HepG2 (cell line): Measurements from ENCODE around the gene SCFD2. TPM values are rescaled to one million over a fixed set of nuclear protein-coding genes. Genes with fewer than 3 reads are reported as not detected.

Source experiments
- AKAP8 ChIP-seq: sonication (generic); formaldehyde crosslinking; IDR thresholded peaks from 2 replicates; pipeline ENCODE4 v1.5.1; 2020; ENCODE audit warnings: mild to moderate bottlenecking, missing genetic modification reagents
- GATAD2A ChIP-seq: IDR thresholded peaks from 2 replicates; pipeline ENCODE4 v1.6.1; 2016
- GTF2F1 ChIP-seq: fragments of 150-350 bp; IDR thresholded peaks from 2 replicates; pipeline ENCODE4 v1.6.1; 2014; ENCODE audit warnings: low read length
- NCOA5 ChIP-seq: sonication (generic); formaldehyde crosslinking; IDR thresholded peaks from 2 replicates; pipeline ENCODE4 v1.4.0; 2020; ENCODE audit warnings: missing genetic modification reagents
- NONO ChIP-seq, 2 experiments: fragments of 450-650 bp in 1 of 2; sonication (generic) in 1 of 2; formaldehyde crosslinking in 1 of 2; IDR thresholded peaks in 1 of 2; conservative IDR thresholded peaks in 1 of 2; 2 replicates each; pipeline versions ENCODE4 v1.6.1 to v1.8.0; 2017 to 2022; ENCODE audit warnings: mild to moderate bottlenecking in 1 of 2, missing genetic modification reagents in 1 of 2, moderate library complexity in 1 of 2
- SNAPC2 ChIP-seq: sonication (generic); formaldehyde crosslinking; IDR thresholded peaks from 2 replicates; pipeline ENCODE4 v1.8.1; 2022; ENCODE audit warnings: mild to moderate bottlenecking, missing genetic modification reagents
- TCF7 ChIP-seq: sonication (generic); IDR thresholded peaks from 2 replicates; pipeline ENCODE4 v1.6.1; 2016; ENCODE audit warnings: antibody characterized with exemption, low read depth
- ZNF256 ChIP-seq: sonication (generic); formaldehyde crosslinking; conservative IDR thresholded peaks from 2 replicates; pipeline ENCODE4 v1.4.0; 2020; ENCODE audit warnings: missing genetic modification reagents
- ZNF343 ChIP-seq: sonication (generic); formaldehyde crosslinking; IDR thresholded peaks from 2 replicates; pipeline ENCODE4 v1.4.0; 2020; ENCODE audit warnings: mild to moderate bottlenecking, missing genetic modification reagents
- ZNF607 ChIP-seq: sonication (generic); formaldehyde crosslinking; IDR thresholded peaks from 2 replicates; pipeline ENCODE4 v1.5.1; 2020; ENCODE audit warnings: missing genetic modification reagents, mild to moderate bottlenecking, borderline replicate concordance
- ZNF737 ChIP-seq: sonication (generic); formaldehyde crosslinking; IDR thresholded peaks from 2 replicates; pipeline ENCODE4 v1.5.0; 2020; ENCODE audit warnings: missing genetic modification reagents, mild to moderate bottlenecking, borderline replicate concordance
- ZNF766 ChIP-seq: sonication (generic); formaldehyde crosslinking; IDR thresholded peaks from 2 replicates; pipeline ENCODE4 v1.5.0; 2020; ENCODE audit warnings: missing genetic modification reagents, borderline replicate concordance
- ZNF790 ChIP-seq: sonication (generic); formaldehyde crosslinking; IDR thresholded peaks from 2 replicates; pipeline ENCODE4 v1.8.0; 2022; ENCODE audit warnings: missing genetic modification reagents, mild to moderate bottlenecking, borderline replicate concordance
- ZSCAN31 ChIP-seq: sonication (generic); formaldehyde crosslinking; IDR thresholded peaks from 2 replicates; pipeline ENCODE4 v1.5.0; 2020; ENCODE audit warnings: low read depth, mild to moderate bottlenecking, missing genetic modification reagents
- polyA plus RNA-seq, 8 experiments: library from polyadenylated mRNA; depleted of rRNA in 3 of 8; stranded (reverse) in 7 of 8; unstranded in 1 of 8; fragments of >200 nt; fragmentation: Illumina TruSeq in 4 of 8; extraction: Trizol in 4 of 8; gene quantifications; 2 replicates each; pipeline versions ENCODE4 v1.2.1 to v1.2.3, GENCODE V29; 2011 to 2016; ENCODE audit warnings: low read depth in 4 of 8, missing spikeins in 1 of 8, mixed read lengths in 1 of 8; ENCODE audit not compliant: insufficient read depth in 1 of 8
- total RNA-seq, 5 experiments: library from RNA; depleted of rRNA; stranded (reverse); fragments of >200 nt; fragmentation: Illumina TruSeq; extraction: Trizol; gene quantifications; 2 replicates each; pipeline ENCODE4 v1.2.3, GENCODE V29; 2016; ENCODE audit warnings: low read depth in 1 of 5
- TF ChIP-seq, protein P1 (sequence below): sonication (generic); formaldehyde crosslinking; conservative IDR thresholded peaks from 2 replicates; pipeline ENCODE4 v1.4.0; 2020; ENCODE audit warnings: missing genetic modification reagents
- TF ChIP-seq, protein P2 (sequence below): IDR thresholded peaks from 2 replicates; pipeline ENCODE4 v1.6.1; 2012; ENCODE audit warnings: low read length, improper control_type of control experiment
- TF ChIP-seq, protein P3 (sequence below): sonication (generic); formaldehyde crosslinking; IDR thresholded peaks from 2 replicates; pipeline ENCODE4 v1.4.0; 2020; ENCODE audit warnings: mild to moderate bottlenecking, missing genetic modification reagents, borderline replicate concordance
- TF ChIP-seq, protein P4 (sequence below): sonication (generic); formaldehyde crosslinking; IDR thresholded peaks from 2 replicates; pipeline ENCODE4 v1.8.1; 2023; ENCODE audit warnings: missing genetic modification reagents, inconsistent platforms, borderline replicate concordance

The SCFD2 gene
- total and polyA plus RNA-seq, 2 of the 13 experiments (the other 11 are each of a cell fraction or from before 2014, with no cell fraction given): 4.6 to 15.6 TPM

DNA sequence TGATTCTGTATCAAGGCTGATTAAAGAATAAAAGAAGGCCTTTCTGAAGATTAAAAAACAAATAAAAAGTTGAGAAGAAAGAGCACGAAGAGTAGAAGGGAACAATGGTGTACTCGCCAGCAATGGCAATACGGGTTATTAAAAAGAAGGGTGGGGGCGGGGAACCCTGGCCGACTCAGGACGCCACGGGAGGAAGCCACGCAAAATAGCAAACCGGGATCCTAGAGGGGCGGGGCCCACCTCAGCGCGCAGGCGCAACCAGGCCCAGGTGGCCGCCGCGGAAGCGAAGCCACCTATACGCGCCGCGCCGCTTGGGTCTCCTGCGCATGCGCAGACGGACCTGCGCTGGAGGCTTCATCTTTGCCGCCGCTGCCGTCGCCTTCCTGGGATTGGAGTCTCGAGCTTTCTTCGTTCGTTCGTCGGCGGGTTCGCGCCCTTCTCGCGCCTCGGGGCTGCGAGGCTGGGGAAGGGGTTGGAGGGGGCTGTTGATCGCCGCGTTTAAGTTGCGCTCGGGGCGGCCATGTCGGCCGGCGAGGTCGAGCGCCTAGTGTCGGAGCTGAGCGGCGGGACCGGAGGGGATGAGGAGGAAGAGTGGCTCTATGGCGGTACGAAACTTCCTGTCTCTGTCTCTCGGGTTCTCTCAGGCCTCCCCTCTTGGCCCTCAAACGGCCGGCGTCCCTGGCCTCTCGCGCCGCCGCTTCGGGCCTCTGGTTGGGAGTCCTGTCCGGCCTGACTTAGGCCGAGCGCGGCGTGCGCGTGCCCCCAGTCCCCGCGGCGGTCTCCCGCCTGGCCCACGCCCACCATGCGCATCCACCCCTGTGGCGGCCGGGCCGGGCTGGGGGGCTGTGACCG, 11.7 kb upstream of the SCFD2 start, which contains the start of gene FIP1L1 (continued):
- TF ChIP-seq, protein P1, sequence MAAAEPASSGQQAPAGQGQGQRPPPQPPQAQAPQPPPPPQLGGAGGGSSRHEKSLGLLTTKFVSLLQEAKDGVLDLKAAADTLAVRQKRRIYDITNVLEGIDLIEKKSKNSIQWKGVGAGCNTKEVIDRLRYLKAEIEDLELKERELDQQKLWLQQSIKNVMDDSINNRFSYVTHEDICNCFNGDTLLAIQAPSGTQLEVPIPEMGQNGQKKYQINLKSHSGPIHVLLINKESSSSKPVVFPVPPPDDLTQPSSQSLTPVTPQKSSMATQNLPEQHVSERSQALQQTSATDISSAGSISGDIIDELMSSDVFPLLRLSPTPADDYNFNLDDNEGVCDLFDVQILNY: no peak; the same call in 1 of the 2 replicates
- TF ChIP-seq ZNF256 (CRISPR knock-in tag) (no peak), AKAP8 (peak; percentile 61), ZNF737 (CRISPR knock-in tag) (no peak), GTF2F1 (no peak), GATAD2A (peak; percentile 32), ZNF343 (0 out of 2 replicates have a peak, but pooled peaks have one; percentile 73), NCOA5 (CRISPR knock-in tag) (no peak), ZNF766 (CRISPR knock-in tag) (peak; percentile 67; the same call in 1 of the 2 replicates), ZNF607 (CRISPR knock-in tag) (peak; percentile 81), ZNF790 (CRISPR knock-in tag) (peak; percentile 38; the same call in 1 of the 2 replicates), TCF7 (no peak), NONO (IDR thresholded peaks at IDR 0.05) (no peak), NONO (CRISPR knock-in tag; conservative IDR thresholded peaks at IDR 0.05) (peak; percentile 59), ZSCAN31 (CRISPR knock-in tag) (peak; percentile 73), SNAPC2 (CRISPR knock-in tag) (0 out of 2 replicates have a peak, but pooled peaks have one; percentile 13)
- TF ChIP-seq, protein P2, sequence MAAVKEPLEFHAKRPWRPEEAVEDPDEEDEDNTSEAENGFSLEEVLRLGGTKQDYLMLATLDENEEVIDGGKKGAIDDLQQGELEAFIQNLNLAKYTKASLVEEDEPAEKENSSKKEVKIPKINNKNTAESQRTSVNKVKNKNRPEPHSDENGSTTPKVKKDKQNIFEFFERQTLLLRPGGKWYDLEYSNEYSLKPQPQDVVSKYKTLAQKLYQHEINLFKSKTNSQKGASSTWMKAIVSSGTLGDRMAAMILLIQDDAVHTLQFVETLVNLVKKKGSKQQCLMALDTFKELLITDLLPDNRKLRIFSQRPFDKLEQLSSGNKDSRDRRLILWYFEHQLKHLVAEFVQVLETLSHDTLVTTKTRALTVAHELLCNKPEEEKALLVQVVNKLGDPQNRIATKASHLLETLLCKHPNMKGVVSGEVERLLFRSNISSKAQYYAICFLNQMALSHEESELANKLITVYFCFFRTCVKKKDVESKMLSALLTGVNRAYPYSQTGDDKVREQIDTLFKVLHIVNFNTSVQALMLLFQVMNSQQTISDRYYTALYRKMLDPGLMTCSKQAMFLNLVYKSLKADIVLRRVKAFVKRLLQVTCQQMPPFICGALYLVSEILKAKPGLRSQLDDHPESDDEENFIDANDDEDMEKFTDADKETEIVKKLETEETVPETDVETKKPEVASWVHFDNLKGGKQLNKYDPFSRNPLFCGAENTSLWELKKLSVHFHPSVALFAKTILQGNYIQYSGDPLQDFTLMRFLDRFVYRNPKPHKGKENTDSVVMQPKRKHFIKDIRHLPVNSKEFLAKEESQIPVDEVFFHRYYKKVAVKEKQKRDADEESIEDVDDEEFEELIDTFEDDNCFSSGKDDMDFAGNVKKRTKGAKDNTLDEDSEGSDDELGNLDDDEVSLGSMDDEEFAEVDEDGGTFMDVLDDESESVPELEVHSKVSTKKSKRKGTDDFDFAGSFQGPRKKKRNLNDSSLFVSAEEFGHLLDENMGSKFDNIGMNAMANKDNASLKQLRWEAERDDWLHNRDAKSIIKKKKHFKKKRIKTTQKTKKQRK: no peak
- TF ChIP-seq, protein P3, sequence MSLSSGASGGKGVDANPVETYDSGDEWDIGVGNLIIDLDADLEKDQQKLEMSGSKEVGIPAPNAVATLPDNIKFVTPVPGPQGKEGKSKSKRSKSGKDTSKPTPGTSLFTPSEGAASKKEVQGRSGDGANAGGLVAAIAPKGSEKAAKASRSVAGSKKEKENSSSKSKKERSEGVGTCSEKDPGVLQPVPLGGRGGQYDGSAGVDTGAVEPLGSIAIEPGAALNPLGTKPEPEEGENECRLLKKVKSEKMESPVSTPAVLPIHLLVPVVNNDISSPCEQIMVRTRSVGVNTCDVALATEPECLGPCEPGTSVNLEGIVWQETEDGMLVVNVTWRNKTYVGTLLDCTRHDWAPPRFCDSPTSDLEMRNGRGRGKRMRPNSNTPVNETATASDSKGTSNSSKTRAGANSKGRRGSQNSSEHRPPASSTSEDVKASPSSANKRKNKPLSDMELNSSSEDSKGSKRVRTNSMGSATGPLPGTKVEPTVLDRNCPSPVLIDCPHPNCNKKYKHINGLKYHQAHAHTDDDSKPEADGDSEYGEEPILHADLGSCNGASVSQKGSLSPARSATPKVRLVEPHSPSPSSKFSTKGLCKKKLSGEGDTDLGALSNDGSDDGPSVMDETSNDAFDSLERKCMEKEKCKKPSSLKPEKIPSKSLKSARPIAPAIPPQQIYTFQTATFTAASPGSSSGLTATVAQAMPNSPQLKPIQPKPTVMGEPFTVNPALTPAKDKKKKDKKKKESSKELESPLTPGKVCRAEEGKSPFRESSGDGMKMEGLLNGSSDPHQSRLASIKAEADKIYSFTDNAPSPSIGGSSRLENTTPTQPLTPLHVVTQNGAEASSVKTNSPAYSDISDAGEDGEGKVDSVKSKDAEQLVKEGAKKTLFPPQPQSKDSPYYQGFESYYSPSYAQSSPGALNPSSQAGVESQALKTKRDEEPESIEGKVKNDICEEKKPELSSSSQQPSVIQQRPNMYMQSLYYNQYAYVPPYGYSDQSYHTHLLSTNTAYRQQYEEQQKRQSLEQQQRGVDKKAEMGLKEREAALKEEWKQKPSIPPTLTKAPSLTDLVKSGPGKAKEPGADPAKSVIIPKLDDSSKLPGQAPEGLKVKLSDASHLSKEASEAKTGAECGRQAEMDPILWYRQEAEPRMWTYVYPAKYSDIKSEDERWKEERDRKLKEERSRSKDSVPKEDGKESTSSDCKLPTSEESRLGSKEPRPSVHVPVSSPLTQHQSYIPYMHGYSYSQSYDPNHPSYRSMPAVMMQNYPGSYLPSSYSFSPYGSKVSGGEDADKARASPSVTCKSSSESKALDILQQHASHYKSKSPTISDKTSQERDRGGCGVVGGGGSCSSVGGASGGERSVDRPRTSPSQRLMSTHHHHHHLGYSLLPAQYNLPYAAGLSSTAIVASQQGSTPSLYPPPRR: peak; percentile 28; the same call in 1 of the 2 replicates
- TF ChIP-seq, protein P4, sequence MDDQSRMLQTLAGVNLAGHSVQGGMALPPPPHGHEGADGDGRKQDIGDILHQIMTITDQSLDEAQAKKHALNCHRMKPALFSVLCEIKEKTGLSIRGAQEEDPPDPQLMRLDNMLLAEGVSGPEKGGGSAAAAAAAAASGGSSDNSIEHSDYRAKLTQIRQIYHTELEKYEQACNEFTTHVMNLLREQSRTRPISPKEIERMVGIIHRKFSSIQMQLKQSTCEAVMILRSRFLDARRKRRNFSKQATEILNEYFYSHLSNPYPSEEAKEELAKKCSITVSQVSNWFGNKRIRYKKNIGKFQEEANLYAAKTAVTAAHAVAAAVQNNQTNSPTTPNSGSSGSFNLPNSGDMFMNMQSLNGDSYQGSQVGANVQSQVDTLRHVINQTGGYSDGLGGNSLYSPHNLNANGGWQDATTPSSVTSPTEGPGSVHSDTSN (CRISPR knock-in tag): no peak
